NCI-H526 treated with DMSO at 0.1 percent for 48 hours (cell line): ENCODE data around the gene YARS2.

Source experiments
- DNase-seq: peaks from one replicate; lab custom pipeline; 2025; lab: John Stamatoyannopoulos, UW

YARS2 gene

DNA sequence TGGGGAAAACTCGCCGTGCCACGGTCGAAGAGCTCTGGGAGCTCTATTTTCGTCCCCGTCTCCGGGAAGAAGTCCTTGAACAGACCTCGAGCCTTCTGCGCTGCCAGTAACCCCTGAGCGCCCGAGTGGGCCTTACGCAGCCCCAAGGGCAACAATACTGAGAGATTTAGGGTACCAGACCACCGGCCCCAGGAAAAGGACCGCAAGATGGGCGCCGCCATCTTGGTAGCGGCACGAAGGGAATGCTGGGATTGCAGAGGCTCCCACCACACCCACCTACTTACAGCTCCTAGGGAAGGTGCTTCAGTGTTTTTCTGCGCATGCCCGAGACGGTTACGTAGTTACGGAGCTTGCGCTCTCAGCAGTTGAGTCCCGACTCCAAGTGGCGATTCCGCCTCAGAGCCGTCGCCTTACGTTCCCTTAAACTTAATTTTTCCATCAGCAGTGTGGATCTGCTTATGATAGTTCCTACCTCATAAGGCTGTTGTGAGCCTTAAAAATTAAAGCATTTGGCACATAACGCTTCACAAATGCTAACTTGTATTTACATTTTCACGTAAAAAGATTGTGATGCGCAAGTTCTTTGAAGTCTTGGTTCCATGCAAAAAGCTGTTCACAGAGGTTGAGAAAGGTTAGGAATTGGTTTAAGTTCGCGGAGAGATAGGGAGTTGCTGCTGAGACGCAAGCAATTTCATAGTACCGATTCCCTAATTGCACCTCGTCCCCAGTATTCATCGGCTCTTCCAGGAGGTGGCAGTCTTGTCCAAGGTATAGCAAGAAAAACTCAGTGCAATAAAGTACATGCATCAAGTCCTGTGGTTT lies at the start of gene YARS2:
YARS2 (minus strand) TSS at position 244 of the 822 bp plus-strand sequence; CDS start at position 221, 23 bp downstream.
- peak; percentile 96 for DNase-seq

DNA sequence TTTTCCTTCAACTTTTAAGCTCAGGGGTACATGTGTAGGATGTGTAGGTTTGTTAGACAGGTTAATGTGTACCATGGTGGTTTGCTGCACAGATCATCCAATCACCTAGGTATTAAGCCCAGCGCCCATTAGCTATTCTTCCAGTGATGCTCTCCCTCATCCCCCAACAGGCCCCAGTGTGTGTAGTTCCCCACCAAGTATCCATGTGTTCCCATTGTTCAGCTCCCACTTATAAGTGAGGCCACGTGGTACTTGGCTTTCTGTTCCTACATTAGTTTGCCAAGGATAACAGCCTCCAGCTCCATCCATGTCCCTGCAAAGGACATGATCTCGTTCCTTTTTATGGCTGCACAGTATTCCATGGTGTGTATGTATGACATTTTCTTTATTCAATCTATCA lies 48.6 kb upstream of the YARS2 start:
- DNase-seq, result no peak

DNA sequence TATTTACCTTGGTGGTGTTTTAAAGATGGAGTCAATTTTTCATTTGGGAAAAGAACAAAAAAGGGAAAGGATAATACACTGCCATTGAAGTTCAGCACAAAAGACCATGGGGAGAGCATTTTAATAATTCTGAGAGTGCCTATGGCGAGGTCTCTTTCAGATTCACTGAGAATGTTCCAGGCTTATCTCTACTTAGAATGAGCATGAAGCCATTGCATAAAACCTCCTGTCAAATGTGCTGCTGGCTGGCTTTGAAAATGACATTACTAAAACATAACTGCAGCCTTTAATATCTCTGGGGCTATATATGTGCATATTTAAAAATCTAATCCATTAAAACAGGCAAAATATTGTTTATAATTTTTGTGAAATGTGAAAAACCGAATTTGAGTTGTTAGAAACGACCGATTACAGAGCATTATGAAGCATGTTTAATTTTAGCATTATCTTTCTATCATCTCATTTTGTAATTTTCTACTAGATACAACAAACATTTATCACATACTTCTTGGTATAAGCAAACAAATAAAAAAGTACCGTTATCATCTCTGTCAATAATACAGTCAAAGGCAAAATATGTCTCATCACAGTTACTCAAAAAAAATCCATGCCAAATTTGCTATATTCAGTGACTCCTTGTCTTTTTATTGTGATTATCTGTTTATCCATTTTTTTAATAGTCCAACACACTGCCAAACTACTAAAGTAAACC lies 45.7 kb upstream of the YARS2 start:
- DNase-seq, result no peak

DNA sequence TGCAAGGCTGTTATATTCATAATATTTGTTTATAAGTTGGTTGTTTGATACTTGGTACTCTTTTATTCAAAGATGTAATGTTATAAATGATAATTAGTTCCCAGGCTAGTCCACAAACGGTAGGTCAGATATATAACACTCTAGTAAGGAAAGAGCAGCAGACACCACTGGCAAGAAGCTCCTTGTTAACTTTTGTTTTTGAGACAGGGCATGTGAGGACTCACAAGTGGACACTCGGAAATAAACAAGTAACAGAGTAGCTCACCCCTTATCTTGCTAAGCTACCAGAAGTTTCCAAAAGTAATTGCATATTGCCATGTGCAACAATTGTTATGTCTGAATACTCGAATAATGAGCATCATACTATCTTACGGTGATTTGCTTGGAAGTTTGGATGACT lies 38.6 kb upstream of the YARS2 start:
- no peak for DNase-seq

DNA sequence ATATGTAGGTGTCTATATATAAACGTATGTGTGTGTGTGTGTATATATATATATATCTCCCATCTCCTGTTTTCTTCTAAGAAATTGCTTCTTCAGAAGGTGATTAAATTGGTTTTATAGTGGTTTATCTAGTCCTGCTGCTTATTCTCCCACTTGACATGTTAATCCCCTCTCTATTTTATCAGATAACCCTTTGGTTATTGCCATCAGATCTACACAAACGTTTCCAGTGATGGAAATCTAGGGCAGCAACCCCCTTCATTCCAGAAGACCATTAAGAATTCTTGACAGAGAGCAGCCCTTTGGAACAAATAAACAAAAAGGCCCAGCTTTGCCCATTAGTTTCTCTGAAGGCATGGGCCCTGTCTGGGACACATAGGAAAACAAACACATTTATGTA lies 34.2 kb upstream of the YARS2 start:
- DNase-seq, result no peak

DNA sequence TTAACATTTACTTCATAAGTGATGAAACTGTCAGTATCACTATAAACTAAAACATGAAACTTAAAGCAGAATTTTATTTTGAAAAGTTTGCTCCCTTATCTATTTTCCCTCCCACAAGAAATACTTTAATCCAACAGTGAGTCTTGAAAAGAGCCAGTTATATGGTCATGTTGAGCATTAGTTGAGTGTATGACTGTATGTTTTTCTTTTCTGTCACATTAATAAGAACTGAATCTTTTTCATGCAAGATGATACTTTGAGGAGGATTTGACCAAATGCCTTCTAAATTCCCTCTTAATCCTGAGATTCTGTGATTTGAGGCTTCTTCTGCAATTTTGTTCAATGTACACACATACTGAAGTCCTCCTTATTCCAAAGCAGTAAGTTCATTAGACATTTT lies 33.7 kb upstream of the YARS2 start:
- no peak for DNase-seq

DNA sequence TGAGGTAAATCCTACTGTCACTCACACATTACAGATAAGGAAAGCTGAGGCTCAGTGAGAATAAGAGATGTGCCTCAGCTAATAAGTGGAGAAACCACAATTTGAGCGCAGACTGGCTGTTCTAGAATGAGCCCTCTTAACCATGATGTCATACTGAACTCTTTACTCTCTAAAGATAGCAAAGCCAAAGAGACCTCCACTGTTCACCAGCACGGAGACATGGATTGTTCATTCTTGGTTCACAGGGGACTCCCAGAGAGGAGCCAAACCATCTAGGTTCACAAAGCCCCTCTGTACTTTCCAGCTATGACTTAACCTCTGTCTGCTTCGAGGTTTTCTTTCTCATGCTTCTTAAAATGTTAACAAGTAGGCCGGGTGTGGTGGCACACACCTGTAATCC lies 32.7 kb upstream of the YARS2 start:
- DNase-seq, result no peak

DNA sequence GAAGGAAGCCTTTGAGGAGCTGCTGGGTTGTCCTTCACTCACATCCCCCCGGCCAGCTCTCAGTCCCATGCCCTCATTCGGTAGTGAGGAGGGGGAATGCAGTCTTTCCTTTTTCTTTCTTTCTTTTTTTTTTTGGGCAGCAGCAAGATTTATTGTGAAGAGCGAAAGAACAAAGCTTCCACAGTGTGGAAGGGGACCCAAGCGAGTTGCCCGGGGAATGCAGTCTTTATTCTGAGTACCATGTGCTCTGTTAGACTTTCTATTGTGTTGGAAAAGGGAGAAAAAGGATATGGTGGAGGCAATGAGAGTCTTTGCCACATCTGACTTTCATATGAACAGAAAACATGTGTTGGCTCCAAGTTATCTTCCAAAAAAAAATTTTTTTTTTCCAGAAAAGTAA lies 29.9 kb upstream of the YARS2 start:
- no peak for DNase-seq

DNA sequence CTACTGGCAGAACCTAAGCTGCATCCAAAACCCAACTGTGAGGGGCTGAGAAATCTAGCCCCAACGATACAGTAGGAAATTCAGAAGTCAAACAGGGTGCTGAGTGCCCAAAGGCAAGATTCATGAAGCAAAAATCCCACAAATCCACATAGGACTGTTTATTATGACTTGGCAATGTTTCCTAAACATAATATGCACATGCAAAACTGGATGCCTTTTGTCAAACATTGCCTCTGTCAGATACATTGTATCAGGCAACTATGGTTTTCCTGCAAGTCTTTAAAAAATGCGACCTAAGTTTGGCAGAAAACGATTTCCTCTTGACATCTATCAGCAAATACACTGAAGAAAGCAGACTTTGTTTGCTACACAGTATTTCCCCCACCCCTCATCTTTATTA lies 27.3 kb upstream of the YARS2 start:
- DNase-seq, result no peak

DNA sequence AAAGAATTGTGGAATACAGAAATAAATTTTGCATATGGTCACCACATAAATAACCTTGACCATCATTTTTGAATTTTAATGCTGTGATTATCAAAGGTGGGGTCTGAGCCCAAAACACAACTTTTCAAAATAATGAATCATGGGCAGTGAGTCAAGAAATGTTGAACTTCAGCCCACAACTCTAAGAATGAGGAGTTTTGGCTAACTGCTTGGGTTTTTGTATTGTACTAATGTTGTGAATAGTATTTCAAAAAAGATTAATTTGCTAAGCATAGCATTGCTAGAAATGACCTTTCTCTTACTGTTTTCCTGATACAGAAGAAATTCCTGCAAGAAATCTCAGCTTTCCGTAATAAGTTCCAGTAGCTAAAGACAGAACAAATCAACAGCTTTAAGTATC lies 24.4 kb upstream of the YARS2 start:
- DNase-seq, result no peak

DNA sequence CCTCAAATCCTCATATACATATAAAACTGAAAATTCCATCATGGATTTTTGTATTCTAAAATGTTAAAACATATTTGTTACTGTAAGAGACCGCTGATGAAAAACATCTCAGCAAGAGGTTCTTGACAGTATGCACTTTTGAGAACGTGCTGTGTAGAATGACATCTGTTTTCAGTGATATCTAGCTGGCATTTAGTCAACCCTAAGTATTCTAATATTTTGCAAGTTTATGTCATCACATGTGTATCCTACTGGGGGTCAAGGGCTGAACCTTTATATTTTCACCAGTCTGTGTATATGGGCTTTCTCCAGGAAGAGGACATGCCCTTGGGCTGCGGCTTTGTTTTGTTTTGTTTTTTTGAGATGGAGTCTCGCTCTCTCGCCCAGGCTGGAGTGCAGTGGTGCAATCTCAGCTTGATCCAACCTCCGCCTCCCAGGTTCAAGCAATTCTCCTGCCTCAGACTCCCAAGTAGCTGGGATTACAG lies 22.0 kb upstream of the YARS2 start:
- DNase-seq, result no peak

DNA sequence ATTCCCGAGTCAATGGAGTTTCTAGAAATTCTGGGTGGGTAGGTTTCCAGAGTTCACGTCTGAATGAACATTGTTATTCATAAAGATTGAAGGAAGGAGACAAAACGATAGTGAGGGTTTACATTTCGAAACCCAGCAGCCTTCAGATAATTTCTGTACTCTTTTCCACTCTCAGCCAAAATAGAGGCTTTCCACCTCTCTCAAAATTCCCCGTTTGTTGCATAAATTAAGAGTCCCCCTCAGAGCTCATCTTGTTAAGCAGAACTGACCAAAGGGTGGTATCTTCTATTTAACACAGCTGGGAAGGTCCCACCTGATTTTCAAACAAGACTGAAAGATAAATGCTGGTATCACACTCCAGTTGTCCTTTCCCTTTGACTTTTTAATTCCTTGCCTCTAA lies 21.5 kb upstream of the YARS2 start:
- DNase-seq, result no peak

DNA sequence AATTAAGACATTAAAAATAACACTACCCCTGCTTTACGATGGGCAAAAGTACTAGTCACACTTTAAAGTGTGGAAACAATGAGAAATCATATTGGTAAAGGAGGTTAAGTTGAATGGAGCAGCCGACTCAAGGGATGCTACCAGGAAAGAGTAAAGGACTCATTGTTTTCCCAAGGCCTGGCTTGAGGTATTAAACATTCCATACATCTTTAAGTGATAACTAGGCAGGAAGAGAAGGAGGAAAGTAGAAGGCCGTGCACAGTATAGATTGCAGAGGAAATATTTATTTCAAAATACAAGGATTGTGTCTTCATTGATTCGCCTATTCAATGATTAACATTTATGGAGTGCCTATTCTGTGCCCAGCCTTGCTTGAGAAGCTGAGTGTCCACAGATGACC lies 20.6 kb upstream of the YARS2 start:
- DNase-seq, result no peak

DNA sequence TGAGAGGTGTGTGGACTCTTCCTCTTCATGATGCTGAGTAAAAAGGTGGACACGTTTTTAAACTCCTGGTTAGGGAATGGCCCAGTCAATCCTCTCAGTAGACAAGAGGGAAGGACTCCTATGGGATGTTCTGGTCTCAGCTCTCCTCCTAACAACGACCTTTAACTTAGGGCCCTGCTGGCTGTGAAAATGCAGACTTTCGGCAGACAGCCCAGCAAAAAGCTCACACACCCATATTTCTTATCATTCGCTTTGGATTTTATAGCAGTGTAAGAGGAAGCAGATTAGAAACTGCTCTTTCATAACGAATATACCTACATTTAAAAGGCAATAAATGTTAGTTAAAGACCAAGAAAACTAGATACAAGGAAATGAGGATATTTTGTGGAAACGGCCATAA lies 18.0 kb upstream of the YARS2 start:
- DNase-seq, result no peak

DNA sequence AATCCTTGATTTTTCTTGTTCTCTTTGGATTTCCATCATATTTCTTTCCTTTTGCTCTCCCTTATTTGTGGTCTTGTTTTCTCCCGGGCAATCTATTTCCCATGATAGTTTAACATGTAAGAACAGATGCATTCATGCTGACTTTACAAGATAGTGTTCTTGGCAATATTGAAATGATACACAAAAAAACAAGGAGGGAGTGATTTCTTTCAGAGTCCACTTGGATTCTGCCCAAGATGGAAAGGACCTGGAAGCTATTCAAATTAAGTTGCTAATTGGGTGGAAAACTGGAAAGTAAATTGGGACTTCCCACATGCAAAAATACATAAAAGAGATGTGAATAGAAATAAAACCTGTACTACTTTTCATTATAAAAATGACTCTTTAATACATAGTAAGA lies 14.4 kb upstream of the YARS2 start:
- DNase-seq, result no peak

DNA sequence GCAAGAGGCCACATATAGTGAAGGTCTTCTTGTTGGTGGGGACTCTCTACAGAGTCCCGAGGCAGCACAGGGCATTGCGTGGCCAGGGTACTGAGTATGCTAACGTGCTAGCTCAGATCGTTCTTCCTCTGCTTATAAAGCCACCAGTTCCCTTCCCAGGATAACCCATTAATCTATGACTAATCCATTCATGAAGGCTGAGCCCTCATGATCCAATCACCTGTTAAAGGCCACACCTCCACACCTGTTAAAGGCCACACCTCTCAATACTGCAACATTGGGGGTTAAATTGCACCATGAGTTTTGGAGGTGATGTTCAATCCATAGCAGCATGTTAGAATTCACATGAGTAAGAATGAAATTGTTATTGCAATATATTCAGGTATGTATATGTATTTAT lies 12.8 kb upstream of the YARS2 start:
- DNase-seq, result no peak

DNA sequence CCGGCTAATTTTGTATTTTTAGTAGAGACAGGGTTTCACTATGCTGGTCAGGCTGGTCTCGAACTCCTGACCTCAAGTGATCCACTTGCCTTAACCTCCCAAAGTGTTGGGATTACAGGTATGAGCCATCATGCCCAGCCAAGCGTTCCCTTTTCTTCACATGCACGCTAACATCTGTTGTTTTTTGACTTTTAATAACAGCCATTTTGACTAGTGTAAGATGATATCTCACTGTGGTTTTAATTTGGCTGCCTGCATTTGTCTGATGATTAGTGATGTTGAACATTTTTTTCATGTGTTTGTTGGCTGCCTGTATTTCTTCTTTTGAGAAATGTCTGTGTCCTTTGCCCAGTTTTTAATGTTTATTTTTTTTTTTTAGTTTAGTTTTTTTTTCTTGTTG lies 10.2 kb upstream of the YARS2 start:
- DNase-seq, result peak; percentile 79

DNA sequence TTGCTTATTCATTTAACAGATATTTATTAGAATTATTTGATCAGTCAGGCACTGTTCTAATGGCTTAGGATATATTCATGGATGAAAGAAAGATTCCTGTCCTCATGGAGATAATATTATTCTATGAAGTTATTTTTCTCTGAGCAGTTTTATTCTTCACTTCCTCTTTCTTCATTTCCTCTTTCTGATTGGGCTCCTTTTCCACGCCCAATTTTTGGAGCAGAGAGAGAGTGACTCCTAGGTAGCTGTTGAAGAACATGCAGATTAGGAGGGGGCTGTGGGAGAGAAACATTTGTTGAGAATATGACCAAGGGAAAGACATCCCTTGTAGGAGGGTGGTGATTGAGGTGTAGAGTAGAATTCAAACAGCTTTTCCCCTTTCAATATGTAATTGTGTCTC lies 6.0 kb upstream of the YARS2 start:
- DNase-seq, result no peak

DNA sequence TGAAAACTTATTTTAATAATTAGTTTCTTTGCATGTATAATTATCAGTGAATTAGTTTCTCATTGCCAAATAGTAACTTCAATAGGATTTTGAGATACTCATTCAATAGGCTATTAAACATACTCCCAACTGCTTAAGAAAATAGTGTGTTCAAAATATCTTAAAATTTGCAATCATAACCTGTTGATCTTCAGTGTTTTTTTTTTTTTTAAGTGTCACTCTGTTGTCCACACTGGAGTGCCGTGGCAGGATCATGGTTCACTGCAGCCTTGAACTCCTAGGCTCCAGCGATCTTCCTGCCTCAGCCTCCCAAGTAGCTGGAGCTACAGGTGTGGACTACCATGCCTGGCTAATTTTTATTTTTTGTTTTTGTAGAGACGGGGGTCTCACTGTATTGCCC lies 1.5 kb upstream of the YARS2 start:
- no peak for DNase-seq

DNA sequence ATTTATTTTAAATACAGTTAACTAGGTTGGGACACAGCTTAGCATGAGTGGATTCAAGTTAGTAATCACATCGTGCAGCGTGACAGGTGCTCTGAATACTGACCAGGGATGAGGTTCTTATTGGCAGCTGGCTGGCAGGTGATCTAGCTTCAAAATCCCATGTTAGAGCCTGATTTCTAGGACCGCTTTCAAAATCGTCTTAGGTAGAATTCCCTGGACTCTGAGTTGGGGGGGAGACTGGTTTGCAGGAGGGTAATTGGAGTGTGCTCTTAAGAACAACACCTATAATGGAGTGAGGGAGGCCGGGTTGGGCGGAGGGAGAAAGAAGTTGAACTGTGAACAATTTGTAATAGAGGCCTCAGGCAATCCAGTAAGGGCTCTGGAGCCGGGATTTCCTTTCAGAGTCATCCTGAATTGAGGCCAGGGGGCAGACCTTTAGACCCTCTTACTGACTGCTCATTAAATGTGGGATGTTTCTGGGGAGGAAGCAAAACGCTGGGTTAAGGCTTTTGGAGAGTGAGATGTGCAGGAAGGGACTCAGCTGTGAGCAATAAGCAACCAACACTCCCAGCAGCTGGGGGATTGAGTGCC lies 874 bp upstream of the YARS2 start:
- DNase-seq, result no peak

DNA sequence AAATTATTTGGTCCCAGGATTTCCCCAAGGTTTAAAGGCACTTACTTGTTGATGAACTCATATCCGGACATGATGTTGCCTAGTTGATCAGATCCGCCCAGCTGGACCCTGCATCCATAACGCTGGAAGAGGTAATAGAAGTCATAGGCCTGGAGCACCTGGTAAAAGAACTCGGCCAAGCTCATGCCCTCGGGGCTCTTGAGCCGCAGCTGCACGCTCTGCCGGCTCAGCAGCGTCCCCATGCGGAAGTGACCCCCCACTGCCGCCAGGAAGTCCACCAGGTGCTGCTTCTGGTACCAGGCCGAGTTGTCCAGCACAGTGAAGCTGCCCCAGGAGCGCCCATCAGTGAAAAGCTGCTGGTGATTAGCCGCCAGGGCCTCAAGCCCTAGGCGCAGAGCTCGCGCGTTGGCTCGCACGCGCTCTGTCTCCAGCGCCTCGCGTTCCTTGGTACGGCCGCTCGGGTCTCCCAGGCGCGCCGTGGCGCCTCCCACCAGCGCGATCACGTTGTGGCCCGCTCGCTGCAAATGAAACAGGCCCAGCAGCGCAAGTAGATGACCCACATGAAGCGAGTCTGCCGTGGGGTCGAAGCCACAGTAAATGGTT lies 545 bp downstream of the YARS2 start:
- peak; percentile 45 for DNase-seq

DNA sequence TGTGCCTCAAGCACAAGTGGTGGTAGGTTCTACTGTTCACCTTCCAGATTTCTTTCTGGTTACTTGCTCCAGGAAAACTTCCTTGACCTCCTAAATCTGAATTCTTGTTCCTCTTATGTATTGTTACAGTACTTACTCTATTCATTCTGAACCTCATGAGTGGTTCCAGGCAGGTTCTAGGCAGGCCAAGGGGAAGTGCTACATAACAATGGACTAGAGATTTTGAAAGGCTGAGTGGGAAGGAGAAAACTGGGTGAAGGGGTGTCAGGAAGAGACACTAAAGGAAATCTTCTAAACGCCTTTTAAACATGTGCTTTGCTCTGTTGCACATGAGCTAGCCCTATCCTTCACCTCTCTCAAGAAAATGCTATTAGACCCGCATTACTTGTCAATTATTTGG lies 1.6 kb downstream of the YARS2 start:
- no peak for DNase-seq

DNA sequence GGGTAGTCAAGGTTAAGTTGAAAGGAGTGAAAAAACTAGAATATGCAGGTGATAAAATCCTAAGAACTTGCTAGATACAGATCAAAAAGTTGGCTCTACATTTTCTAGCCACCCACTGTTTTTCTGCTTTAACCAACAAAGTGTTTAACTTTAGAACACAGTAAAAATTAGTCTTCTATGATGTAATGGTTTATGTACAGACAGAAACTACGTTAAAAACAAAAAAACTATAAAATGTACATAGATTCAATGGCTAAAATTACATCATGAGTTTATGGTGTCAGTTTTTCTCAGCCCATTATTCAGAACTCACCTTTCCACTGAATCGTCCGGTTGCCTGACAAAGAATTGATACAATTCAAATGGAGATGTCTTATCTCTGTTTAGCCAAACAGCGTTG lies 2.1 kb downstream of the YARS2 start:
- no peak for DNase-seq
